Epithelial cell of proximal tubule (primary cell): ENCODE data around the gene ECT2. TPM values are rescaled to one million over a fixed set of nuclear protein-coding genes. Genes with fewer than 3 reads are reported as not detected.
"Not testable (repeated sequence)": the region's sequence is repeated elsewhere in the genome, so short reads cannot be mapped to it uniquely, and the experiment has no call there.

ENCODE experiments used
- DNase-seq: peaks from one replicate; pipeline ENCODE4 v3.0.0-alpha.2; 2011; ENCODE audit warnings: low read depth
- H3K4me3 ChIP-seq: 2 replicates; pipeline ENCODE4 v1.5.1; 2011; ENCODE audit warnings: low read depth, mild to moderate bottlenecking, low read length
- CTCF ChIP-seq: conservative IDR thresholded peaks from 2 replicates; pipeline ENCODE4 v1.5.1; 2012; ENCODE audit warnings: low read depth, mild to moderate bottlenecking, low read length
- total RNA-seq: library from RNA; depleted of rRNA; stranded (reverse); fragments of >200 nt; gene quantifications from 2 replicates; pipeline ENCODE4 v1.2.3, GENCODE V29; 2015

ECT2 gene
- total RNA-seq, 1 donor from 2014 or later, result 98.8 TPM

- H3K4me3 ChIP-seq, result no peak overlapping the region
- TF ChIP-seq CTCF, result no peak
- no peak for DNase-seq
Observed at GRCh38 chr3:172746475-172746874, 4.1 kb upstream of the ECT2 start.

GRCh38 chr3:172749230-172749965 is 1.1 kb upstream of the ECT2 start:
- no peak for TF ChIP-seq CTCF
- peak overlapping the region; percentile 49 for H3K4me3 ChIP-seq
- DNase-seq, result peak; percentile 98

- no peak for DNase-seq
- H3K4me3 ChIP-seq, result peak overlapping the region; percentile 49
- no peak for TF ChIP-seq CTCF
Observed at GRCh38 chr3:172750069-172750367, 508 bp upstream of the ECT2 start.

- no peak for DNase-seq
- H3K4me3 ChIP-seq, result peak overlapping the region; percentile 91
- no peak for TF ChIP-seq CTCF
Observed at GRCh38 chr3:172751175-172751704, 714 bp downstream of the ECT2 start.

GRCh38 chr3:172752651-172753050 is 2.1 kb downstream of the ECT2 start:
- DNase-seq, result no peak
- TF ChIP-seq CTCF, result no peak
- H3K4me3 ChIP-seq, result no peak overlapping the region

GRCh38 chr3:172753125-172753524 is 2.6 kb downstream of the ECT2 start:
- no peak overlapping the region for H3K4me3 ChIP-seq
- no peak for DNase-seq
- TF ChIP-seq CTCF, result no peak

GRCh38 chr3:172760416-172760815 is 9.9 kb downstream of the ECT2 start:
- DNase-seq, H3K4me3 ChIP-seq: not testable (repeated sequence)
